Neural progenitor cell (in vitro differentiated cells): Measurements from ENCODE around the gene CREB5. TPM values are rescaled to one million over a fixed set of nuclear protein-coding genes. Genes with fewer than 3 reads are reported as not detected.

Source experiments
- DNase-seq: peaks from one replicate; pipeline ENCODE4 v3.0.0-alpha.2; 2016; ENCODE audit warnings: low spot score
- H2AFZ ChIP-seq: fragments of 200-600 bp; sonication (generic); replicated peaks from 2 replicates; pipeline ENCODE4 v1.6.1; 2016; ENCODE audit warnings: antibody characterized with exemption
- H3F3A ChIP-seq: fragments of 200-600 bp; sonication (generic); 2 replicates; pipeline ENCODE4 v1.6.1; 2016; ENCODE audit warnings: antibody characterized with exemption, low read depth
- H3K27ac ChIP-seq: fragments of 200-600 bp; sonication (generic); 2 replicates; pipeline ENCODE4 v1.5.1; 2016; ENCODE audit warnings: mild to moderate bottlenecking
- H3K27me3 ChIP-seq: fragments of 200-600 bp; sonication (generic); 2 replicates; pipeline ENCODE4 v1.6.1; 2016; ENCODE audit warnings: mild to moderate bottlenecking, moderate library complexity
- H3K36me3 ChIP-seq: fragments of 200-600 bp; sonication (generic); 2 replicates; pipeline ENCODE4 v1.5.1; 2016
- H3K4me1 ChIP-seq: fragments of 200-600 bp; sonication (generic); 2 replicates; pipeline ENCODE4 v1.6.1; 2016; ENCODE audit warnings: mixed run types
- H3K4me2 ChIP-seq: fragments of 200-600 bp; sonication (generic); 2 replicates; pipeline ENCODE4 v1.6.1; 2016
- H3K4me3 ChIP-seq: fragments of 200-600 bp; sonication (generic); 2 replicates; pipeline ENCODE4 v1.5.1; 2016
- H3K79me2 ChIP-seq: fragments of 200-600 bp; sonication (generic); 2 replicates; pipeline ENCODE4 v1.6.1; 2016; ENCODE audit warnings: low read depth
- H3K9ac ChIP-seq: fragments of 200-600 bp; sonication (generic); 2 replicates; pipeline ENCODE4 v1.6.1; 2016
- H3K9me3 ChIP-seq: fragments of 200-600 bp; sonication (generic); 2 replicates; pipeline ENCODE4 v1.5.1; 2016; ENCODE audit warnings: low read depth
- H4K20me1 ChIP-seq: fragments of 200-600 bp; sonication (generic); 2 replicates; pipeline ENCODE4 v1.6.1; 2016; ENCODE audit warnings: low read depth
- H3K27ac Mint-ChIP-seq: 3 replicates; pipeline ENCODE4 v1.8.0; 2021; ENCODE audit warnings: mixed read lengths
- H3K27me3 Mint-ChIP-seq: 2 replicates; pipeline ENCODE4 v1.8.0; 2022; ENCODE audit warnings: low read depth, mild to moderate bottlenecking, inconsistent platforms, moderate library complexity, mixed read lengths; ENCODE audit not compliant: insufficient read depth
- H3K36me3 Mint-ChIP-seq: 3 replicates; pipeline ENCODE4 v1.8.0; 2021; ENCODE audit warnings: mixed read lengths
- H3K4me1 Mint-ChIP-seq: 3 replicates; pipeline ENCODE4 v1.8.0; 2021; ENCODE audit warnings: mixed read lengths
- H3K4me3 Mint-ChIP-seq: 3 replicates; pipeline ENCODE4 v1.8.0; 2021; ENCODE audit warnings: mild to moderate bottlenecking, moderate library complexity, mixed read lengths
- H3K9me3 Mint-ChIP-seq: 3 replicates; pipeline ENCODE4 v1.8.0; 2020; ENCODE audit warnings: mixed read lengths
- EZH2 ChIP-seq: fragments of 200-600 bp; sonication (generic); IDR thresholded peaks from 2 replicates; pipeline ENCODE4 v1.6.1; 2017; ENCODE audit warnings: antibody characterized with exemption, mild to moderate bottlenecking, moderate library complexity
- EZH2phosphoT487 ChIP-seq: fragments of 200-600 bp; sonication (generic); IDR thresholded peaks from 2 replicates; pipeline ENCODE4 v1.6.1; 2017; ENCODE audit warnings: antibody characterized with exemption
- total RNA-seq: library from RNA; depleted of rRNA; stranded (reverse); fragments of >200 nt; gene quantifications from 2 replicates; pipeline ENCODE4 v1.2.3, GENCODE V29; 2015; ENCODE audit warnings: low replicate concordance
- TF ChIP-seq, protein P1 (sequence below): fragments of 200-600 bp; sonication (generic); IDR thresholded peaks from 2 replicates; pipeline ENCODE4 v1.5.1; 2017; ENCODE audit warnings: antibody characterized with exemption, mild to moderate bottlenecking

CREB5 gene
- total RNA-seq, 1 donor from 2014 or later = 1.2 TPM

DNA sequence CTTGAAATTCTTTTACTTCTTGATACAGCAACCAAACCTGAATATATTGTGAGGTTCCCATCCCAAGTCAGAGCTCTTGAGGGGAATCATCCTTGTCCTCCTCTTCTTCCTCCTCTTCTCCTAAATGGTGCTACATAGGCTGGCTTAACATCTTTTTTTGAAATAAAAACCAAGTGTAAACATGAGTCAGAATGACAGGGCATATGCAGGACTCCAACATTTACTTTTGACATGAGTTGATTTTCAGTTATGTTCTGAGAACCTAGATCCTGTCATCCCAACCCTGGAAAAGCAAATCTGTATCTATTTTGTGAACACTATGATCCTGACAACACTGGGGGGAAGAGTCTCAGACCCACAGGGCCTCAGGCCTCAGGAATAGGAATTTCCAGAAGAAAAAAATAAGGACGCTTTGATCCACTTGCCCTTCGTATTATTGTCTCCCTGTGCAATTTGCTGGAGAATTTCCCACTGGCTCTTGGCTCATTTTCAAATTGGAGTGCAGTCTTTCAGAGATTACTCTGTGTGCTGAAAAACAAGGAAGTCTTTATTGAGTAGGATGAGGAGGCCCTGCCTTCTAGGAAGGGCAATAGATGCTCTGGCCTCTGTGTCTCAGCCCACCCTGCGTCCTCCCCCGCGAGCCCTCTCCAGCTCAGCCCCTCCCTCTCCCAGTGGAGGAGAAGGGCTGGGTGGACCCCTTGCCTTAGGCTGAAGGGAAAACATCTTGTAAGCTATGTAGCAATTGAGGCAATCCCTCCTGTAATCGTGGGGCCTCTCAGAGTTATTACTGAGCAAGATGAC is 121.6 kb downstream of the CREB5 start:
- H3K4me3 Mint-ChIP-seq = no peak overlapping the region
- H3F3A ChIP-seq = no peaks in the 10 kb centered on the region
- peak overlapping the region; percentile 30 for H2AFZ ChIP-seq
- H3K36me3 ChIP-seq = no peaks in the 10 kb centered on the region
- no peaks in the 10 kb centered on the region for H3K27me3 ChIP-seq
- H3K27me3 Mint-ChIP-seq = peaks cover 2% of the 10 kb centered on the region
- H3K4me3 ChIP-seq = no peak overlapping the region
- no peaks in the 10 kb centered on the region for H4K20me1 ChIP-seq
- no peak overlapping the region for H3K27ac ChIP-seq
- H3K9me3 ChIP-seq = no peaks in the 10 kb centered on the region
- H3K79me2 ChIP-seq = no peaks in the 10 kb centered on the region
- H3K4me2 ChIP-seq = no peak overlapping the region
- TF ChIP-seq EZH2 (no peak), EZH2phosphoT487 (no peak)
- TF ChIP-seq, protein P1, sequence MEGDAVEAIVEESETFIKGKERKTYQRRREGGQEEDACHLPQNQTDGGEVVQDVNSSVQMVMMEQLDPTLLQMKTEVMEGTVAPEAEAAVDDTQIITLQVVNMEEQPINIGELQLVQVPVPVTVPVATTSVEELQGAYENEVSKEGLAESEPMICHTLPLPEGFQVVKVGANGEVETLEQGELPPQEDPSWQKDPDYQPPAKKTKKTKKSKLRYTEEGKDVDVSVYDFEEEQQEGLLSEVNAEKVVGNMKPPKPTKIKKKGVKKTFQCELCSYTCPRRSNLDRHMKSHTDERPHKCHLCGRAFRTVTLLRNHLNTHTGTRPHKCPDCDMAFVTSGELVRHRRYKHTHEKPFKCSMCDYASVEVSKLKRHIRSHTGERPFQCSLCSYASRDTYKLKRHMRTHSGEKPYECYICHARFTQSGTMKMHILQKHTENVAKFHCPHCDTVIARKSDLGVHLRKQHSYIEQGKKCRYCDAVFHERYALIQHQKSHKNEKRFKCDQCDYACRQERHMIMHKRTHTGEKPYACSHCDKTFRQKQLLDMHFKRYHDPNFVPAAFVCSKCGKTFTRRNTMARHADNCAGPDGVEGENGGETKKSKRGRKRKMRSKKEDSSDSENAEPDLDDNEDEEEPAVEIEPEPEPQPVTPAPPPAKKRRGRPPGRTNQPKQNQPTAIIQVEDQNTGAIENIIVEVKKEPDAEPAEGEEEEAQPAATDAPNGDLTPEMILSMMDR = no peak
- no peak overlapping the region for H3K27ac Mint-ChIP-seq
- no peaks in the 10 kb centered on the region for H3K4me1 ChIP-seq
- peaks cover 6% of the 10 kb centered on the region for H3K4me1 Mint-ChIP-seq
- no peak for DNase-seq
- H3K9ac ChIP-seq = no peak overlapping the region
- H3K36me3 Mint-ChIP-seq = no peaks in the 10 kb centered on the region
- no peaks in the 10 kb centered on the region for H3K9me3 Mint-ChIP-seq

DNA sequence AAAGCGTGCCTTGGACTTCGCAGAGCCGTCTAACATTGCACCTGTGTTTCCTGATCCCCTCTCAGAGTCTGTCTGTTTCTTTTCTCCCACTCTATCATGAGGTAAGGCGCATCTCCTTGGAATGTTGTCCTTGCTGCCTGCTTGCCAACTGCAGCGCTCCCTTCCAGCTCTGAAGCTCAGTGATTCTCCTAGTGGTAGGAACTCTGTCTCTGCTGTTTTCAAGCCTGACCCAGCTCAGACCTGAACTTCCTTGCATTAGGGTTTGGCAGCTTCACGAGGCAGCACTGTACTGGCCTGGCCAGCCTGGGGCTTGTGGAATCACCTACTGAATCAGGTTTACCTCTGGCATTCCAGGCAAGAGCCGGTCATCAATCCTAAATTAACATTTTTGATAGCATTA is 123.9 kb downstream of the CREB5 start:
- peaks cover 2% of the 10 kb centered on the region for H3K27me3 Mint-ChIP-seq

DNA sequence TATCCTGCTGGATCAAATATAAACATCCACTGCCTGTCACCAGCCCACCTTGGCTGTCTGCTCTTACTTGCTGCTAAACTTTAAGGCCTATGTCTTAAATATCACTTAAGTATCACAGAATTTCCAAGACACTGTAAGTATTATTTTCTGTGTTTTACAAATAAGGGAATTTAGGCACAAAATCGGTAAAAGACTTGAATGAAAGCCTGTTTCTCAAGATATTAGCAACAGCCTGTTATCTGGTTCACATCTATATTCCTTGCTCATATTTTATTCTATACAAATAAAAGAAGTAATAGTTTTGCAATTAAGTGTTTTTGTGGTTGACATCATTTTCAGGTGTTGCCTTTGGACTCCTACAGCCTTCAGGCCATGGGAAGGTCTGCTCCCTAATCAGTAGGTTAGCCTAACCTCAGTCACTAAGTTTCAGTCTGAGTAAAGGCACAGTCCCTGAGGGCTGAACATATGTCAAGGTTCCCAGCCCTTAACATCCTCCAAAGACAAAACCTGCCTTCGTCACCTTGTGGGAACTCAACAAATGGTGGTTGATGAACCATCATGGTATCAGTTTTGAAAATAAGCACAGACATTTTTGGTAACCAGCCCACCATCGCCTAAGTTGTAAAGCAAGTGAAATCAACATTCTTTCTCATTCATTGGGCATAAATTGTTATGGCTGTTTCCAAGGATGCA is 127.1 kb downstream of the CREB5 start:
- H3K27ac ChIP-seq = no peak overlapping the region

More for the DNA sequence above, 123.9 kb downstream of the CREB5 start:
- H3K4me2 ChIP-seq = no peak overlapping the region
- Mint-ChIP-seq H3K27ac (no peak overlapping the region), H3K4me1 (peaks cover 6% of the 10 kb centered on the region), H3K9me3 (no peaks in the 10 kb centered on the region), H3K4me3 (no peak overlapping the region), H3K36me3 (no peaks in the 10 kb centered on the region)
- H3K27me3 ChIP-seq = no peaks in the 10 kb centered on the region
- H3K27ac ChIP-seq = no peak overlapping the region
- no peaks in the 10 kb centered on the region for H3F3A ChIP-seq
- H3K79me2 ChIP-seq = no peaks in the 10 kb centered on the region
- DNase-seq = peak; percentile 65
- no peak overlapping the region for H3K4me3 ChIP-seq
- H3K9ac ChIP-seq = no peak overlapping the region
- no peaks in the 10 kb centered on the region for H4K20me1 ChIP-seq
- TF ChIP-seq EZH2phosphoT487 (no peak), EZH2 (no peak)
- TF ChIP-seq, protein P1 = peak; percentile 61
- no peak overlapping the region for H2AFZ ChIP-seq
- no peaks in the 10 kb centered on the region for H3K9me3 ChIP-seq
- H3K36me3 ChIP-seq = no peaks in the 10 kb centered on the region
- H3K4me1 ChIP-seq = no peaks in the 10 kb centered on the region

More for the DNA sequence above, 127.1 kb downstream of the CREB5 start:
- no peaks in the 10 kb centered on the region for H3K79me2 ChIP-seq
- H3K36me3 Mint-ChIP-seq = no peaks in the 10 kb centered on the region
- H3K9ac ChIP-seq = no peak overlapping the region
- no peaks in the 10 kb centered on the region for H4K20me1 ChIP-seq
- peaks cover 2% of the 10 kb centered on the region for H3K4me1 Mint-ChIP-seq
- no peak for TF ChIP-seq EZH2
- TF ChIP-seq, protein P1 = no peak
- TF ChIP-seq EZH2phosphoT487 = no peak
- H3K4me2 ChIP-seq = no peak overlapping the region
- peaks cover 2% of the 10 kb centered on the region for H3K27me3 Mint-ChIP-seq
- no peak overlapping the region for H2AFZ ChIP-seq
- DNase-seq = no peak
- no peak overlapping the region for H3K4me3 ChIP-seq
- no peaks in the 10 kb centered on the region for H3F3A ChIP-seq
- H3K27me3 ChIP-seq = no peaks in the 10 kb centered on the region
- no peak overlapping the region for H3K4me3 Mint-ChIP-seq
- H3K9me3 Mint-ChIP-seq = no peaks in the 10 kb centered on the region
- no peaks in the 10 kb centered on the region for H3K9me3 ChIP-seq
- H3K4me1 ChIP-seq = peaks cover 9% of the 10 kb centered on the region
- no peaks in the 10 kb centered on the region for H3K36me3 ChIP-seq
- no peak overlapping the region for H3K27ac Mint-ChIP-seq
